ENCODE results near the gene TGFA. TPM values are rescaled to one million over a fixed set of nuclear protein-coding genes. Genes with fewer than 3 reads are reported as not detected.

TGFA gene
- total RNA-seq, 1 donor = not detected

- no peak overlapping the region for H3K4me3 ChIP-seq (ENCODE audit: insufficient read depth, low read length)
- H3K27me3 ChIP-seq (ENCODE audit: insufficient read depth, low read length) = peaks cover 25% of the 10 kb centered on the region
- DNase-seq (ENCODE audit: insufficient read length, low spot score, missing footprints) = no peak
- no peaks in the 10 kb centered on the region for H3K79me2 ChIP-seq (ENCODE audit: insufficient read depth, low read length)
- no peak overlapping the region for H3K4me2 ChIP-seq (ENCODE audit: insufficient read depth, low read length)
- no peaks in the 10 kb centered on the region for H3K36me3 ChIP-seq (ENCODE audit: insufficient read depth, low read length)
- H3K27ac ChIP-seq (ENCODE audit: low read depth, low read length) = no peak overlapping the region
- no peak for TF ChIP-seq CTCF (IDR thresholded peaks at IDR 0.05; ENCODE audit: extremely low read depth, low read depth, low read length)
- H3K4me1 ChIP-seq (ENCODE audit: insufficient read depth, low read length) = no peaks in the 10 kb centered on the region
- no peak overlapping the region for H2AFZ ChIP-seq (ENCODE audit: low read length)
- no peaks in the 10 kb centered on the region for H3K9me3 ChIP-seq (ENCODE audit: low read depth, low read length)
- no peaks in the 10 kb centered on the region for H4K20me1 ChIP-seq (ENCODE audit: insufficient read depth, low read length)
These were observed 102.9 kb downstream of the TGFA start for GRCh38 chr2:70450641-70451250.

DNA sequence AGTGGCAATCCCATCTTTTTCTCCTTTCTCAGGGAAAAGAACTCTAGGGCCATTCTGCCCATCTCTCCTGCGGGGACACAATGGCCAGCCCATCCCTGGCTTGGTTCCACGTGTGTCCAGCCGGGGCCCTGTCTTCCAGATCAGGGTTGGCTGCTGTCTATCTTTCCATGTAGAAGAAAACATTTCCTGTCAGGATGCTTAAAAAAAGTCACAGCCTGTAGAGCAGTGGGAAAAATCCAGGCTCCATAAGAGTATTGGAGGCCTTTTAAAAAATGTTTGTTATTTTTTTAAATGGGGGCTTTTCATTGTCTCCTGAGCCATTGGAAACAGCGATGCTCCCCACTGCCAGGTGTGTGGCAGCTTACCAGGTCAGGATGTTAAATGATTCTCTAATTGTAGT, 105.6 kb downstream of the TGFA start:
- DNase-seq (ENCODE audit: insufficient read length, low spot score, missing footprints) = no peak
- Histone ChIP-seq H3K4me3 (ENCODE audit: insufficient read depth, low read length) (no peak overlapping the region), H3K27ac (ENCODE audit: low read depth, low read length) (no peak overlapping the region), H3K9me3 (ENCODE audit: low read depth, low read length) (no peaks in the 10 kb centered on the region), H2AFZ (ENCODE audit: low read length) (no peak overlapping the region), H3K4me2 (ENCODE audit: insufficient read depth, low read length) (no peak overlapping the region), H3K4me1 (ENCODE audit: insufficient read depth, low read length) (no peaks in the 10 kb centered on the region), H3K36me3 (ENCODE audit: insufficient read depth, low read length) (no peaks in the 10 kb centered on the region), H4K20me1 (ENCODE audit: insufficient read depth, low read length) (no peaks in the 10 kb centered on the region), H3K27me3 (ENCODE audit: insufficient read depth, low read length) (peaks cover 19% of the 10 kb centered on the region), H3K79me2 (ENCODE audit: insufficient read depth, low read length) (no peaks in the 10 kb centered on the region)
- TF ChIP-seq CTCF (IDR thresholded peaks at IDR 0.05; ENCODE audit: extremely low read depth, low read depth, low read length) = no peak

DNA sequence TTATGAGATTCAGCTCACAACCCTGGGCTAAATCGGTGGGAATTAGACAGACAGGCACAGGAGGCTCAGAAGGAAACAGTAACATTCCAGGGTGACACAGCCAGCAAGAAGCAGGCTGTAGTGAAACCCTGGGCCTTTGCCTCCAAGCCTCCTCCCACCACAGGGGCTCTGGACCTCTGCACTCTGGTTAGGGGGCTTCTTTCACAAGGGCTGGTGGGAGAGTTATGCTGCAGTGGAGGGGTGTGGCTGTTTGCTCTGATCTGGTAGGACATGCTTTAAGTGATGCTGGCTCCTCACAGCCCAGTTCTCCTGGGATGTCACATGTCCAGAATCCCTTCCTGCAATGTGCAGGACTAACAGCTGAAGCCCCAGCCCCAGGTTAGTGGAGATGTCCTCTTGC, 109.9 kb downstream of the TGFA start:
- peaks cover 6% of the 10 kb centered on the region for H3K27me3 ChIP-seq (ENCODE audit: insufficient read depth, low read length)
- TF ChIP-seq CTCF (IDR thresholded peaks at IDR 0.05; ENCODE audit: extremely low read depth, low read depth, low read length) = no peak
- DNase-seq (ENCODE audit: insufficient read length, low spot score, missing footprints) = no peak

GRCh38 chr2:70443078-70443465, 110.6 kb downstream of the TGFA start:
- Histone ChIP-seq H3K27ac (ENCODE audit: low read depth, low read length) (no peak overlapping the region), H4K20me1 (ENCODE audit: insufficient read depth, low read length) (no peaks in the 10 kb centered on the region), H3K4me1 (ENCODE audit: insufficient read depth, low read length) (no peaks in the 10 kb centered on the region), H2AFZ (ENCODE audit: low read length) (no peak overlapping the region), H3K9me3 (ENCODE audit: low read depth, low read length) (no peaks in the 10 kb centered on the region), H3K27me3 (ENCODE audit: insufficient read depth, low read length) (no peaks in the 10 kb centered on the region), H3K4me2 (ENCODE audit: insufficient read depth, low read length) (no peak overlapping the region), H3K79me2 (ENCODE audit: insufficient read depth, low read length) (no peaks in the 10 kb centered on the region), H3K4me3 (ENCODE audit: insufficient read depth, low read length) (no peak overlapping the region), H3K36me3 (ENCODE audit: insufficient read depth, low read length) (no peaks in the 10 kb centered on the region)
- TF ChIP-seq CTCF (IDR thresholded peaks at IDR 0.05; ENCODE audit: extremely low read depth, low read depth, low read length) = no peak
- no peak for DNase-seq (ENCODE audit: insufficient read length, low spot score, missing footprints)

More for the DNA sequence above, 109.9 kb downstream of the TGFA start:
- no peak overlapping the region for H3K4me2 ChIP-seq (ENCODE audit: insufficient read depth, low read length)
- H4K20me1 ChIP-seq (ENCODE audit: insufficient read depth, low read length) = no peaks in the 10 kb centered on the region
- no peak overlapping the region for H3K4me3 ChIP-seq (ENCODE audit: insufficient read depth, low read length)
- no peaks in the 10 kb centered on the region for H3K79me2 ChIP-seq (ENCODE audit: insufficient read depth, low read length)
- H3K36me3 ChIP-seq (ENCODE audit: insufficient read depth, low read length) = no peaks in the 10 kb centered on the region
- no peak overlapping the region for H3K27ac ChIP-seq (ENCODE audit: low read depth, low read length)
- no peak overlapping the region for H2AFZ ChIP-seq (ENCODE audit: low read length)
- H3K4me1 ChIP-seq (ENCODE audit: insufficient read depth, low read length) = no peaks in the 10 kb centered on the region
- no peaks in the 10 kb centered on the region for H3K9me3 ChIP-seq (ENCODE audit: low read depth, low read length)
